ENCODE results near the gene KMT2A.

KMT2A gene

GRCh38 chr11:118535261-118535660, 99.0 kb downstream of the KMT2A start:
- H3K4me3 ChIP-seq (ENCODE audit: low read depth, low read length): no peak overlapping the region
- no peak for TF ChIP-seq CTCF (IDR thresholded peaks at IDR 0.05; ENCODE audit: low read depth, low read length)

GRCh38 chr11:118536726-118537125, 100.4 kb downstream of the KMT2A start:
- no peak overlapping the region for H3K4me3 ChIP-seq (ENCODE audit: low read depth, low read length)
- TF ChIP-seq CTCF (IDR thresholded peaks at IDR 0.05; ENCODE audit: low read depth, low read length): no peak

- TF ChIP-seq CTCF (IDR thresholded peaks at IDR 0.05; ENCODE audit: low read depth, low read length): no peak
These were observed 101.2 kb downstream of the KMT2A start for GRCh38 chr11:118537409-118537980.

GRCh38 chr11:118544010-118544646, 107.8 kb downstream of the KMT2A start:
- no peak for TF ChIP-seq CTCF (IDR thresholded peaks at IDR 0.05; ENCODE audit: low read depth, low read length)
- no peak overlapping the region for H3K4me3 ChIP-seq (ENCODE audit: low read depth, low read length)

More at GRCh38 chr11:118537409-118537980, 101.2 kb downstream of the KMT2A start:
- no peak overlapping the region for H3K4me3 ChIP-seq (ENCODE audit: low read depth, low read length)

GRCh38 chr11:118544647-118545010, 108.3 kb downstream of the KMT2A start:
- no peak overlapping the region for H3K4me3 ChIP-seq (ENCODE audit: low read depth, low read length)
- TF ChIP-seq CTCF (IDR thresholded peaks at IDR 0.05; ENCODE audit: low read depth, low read length): no peak

- no peak for TF ChIP-seq CTCF (IDR thresholded peaks at IDR 0.05; ENCODE audit: low read depth, low read length)
- no peak overlapping the region for H3K4me3 ChIP-seq (ENCODE audit: low read depth, low read length)
These were observed 109.2 kb downstream of the KMT2A start for GRCh38 chr11:118545533-118545932.

- no peak overlapping the region for H3K4me3 ChIP-seq (ENCODE audit: low read depth, low read length)
- TF ChIP-seq CTCF (IDR thresholded peaks at IDR 0.05; ENCODE audit: low read depth, low read length): no peak
These were observed 110.8 kb downstream of the KMT2A start for GRCh38 chr11:118547132-118547531.
